SU-DHL-6 (cell line): ENCODE measurements around the gene CPSF4L.

Experiments
- CTCF ChIP-seq: fragments of 200-600 bp; sonication (generic); IDR thresholded peaks from one replicate; pipeline ENCODE4 v1.5.1; 2017; ENCODE audit warnings: antibody characterized with exemption, mild to moderate bottlenecking, low read length, moderate library complexity; ENCODE audit not compliant: insufficient read depth, poor library complexity, severe bottlenecking
- EZH2phosphoT487 ChIP-seq: fragments of 200-600 bp; sonication (generic), shearing (Covaris generic); conservative IDR thresholded peaks from 2 replicates; pipeline ENCODE4 v1.6.1; 2018; ENCODE audit warnings: mild to moderate bottlenecking, antibody characterized with exemption, low read length, moderate library complexity, mixed read lengths

- no peak for TF ChIP-seq EZH2phosphoT487
- TF ChIP-seq CTCF: no peak
These were observed 21.6 kb upstream of the CPSF4L start for GRCh38 chr17:73283250-73283649.
